Cardiac muscle cell (in vitro differentiated cells and primary cell): ENCODE measurements around the gene ELAVL2. TPM values are rescaled to one million over a fixed set of nuclear protein-coding genes. Genes with fewer than 3 reads are reported as not detected.

Source experiments
- DNase-seq, 2 donors: peaks; one replicate each; pipeline versions ENCODE4 v3.0.0 to v3.0.0-alpha.2; 2010 to 2017; ENCODE audit warnings: low read depth in 1 of 2, low spot score in 1 of 2
- H3K27ac ChIP-seq: fragments of 200-600 bp; sonication (generic); 2 replicates; pipeline ENCODE4 v1.5.1; 2016
- H3K27me3 ChIP-seq: fragments of 200-600 bp; sonication (generic); 2 replicates; pipeline ENCODE4 v1.6.0; 2016; ENCODE audit warnings: control low read depth
- H3K36me3 ChIP-seq: fragments of 200-600 bp; sonication (generic); 2 replicates; pipeline ENCODE4 v1.5.1; 2016; ENCODE audit warnings: control low read depth
- H3K4me1 ChIP-seq: fragments of 200-600 bp; sonication (generic); 2 replicates; pipeline ENCODE4 v1.8.1; 2017; ENCODE audit warnings: low read depth, mild to moderate bottlenecking, mixed run types
- H3K4me3 ChIP-seq: fragments of 200-600 bp; sonication (generic); 2 replicates; pipeline ENCODE4 v1.5.1; 2016; ENCODE audit warnings: mild to moderate bottlenecking
- H3K9me3 ChIP-seq: fragments of 200-600 bp; sonication (generic); 2 replicates; pipeline ENCODE4 v1.5.1; 2017; ENCODE audit warnings: low read depth, mild to moderate bottlenecking, control low read depth
- polyA plus RNA-seq: library from polyadenylated mRNA; unstranded; fragments of >200 nt; fragmentation: Nextera tagmentation; extraction: Ambion mirVana; gene quantifications from 2 replicates; pipeline ENCODE4 v1.2.1, GENCODE V29; 2016
- total RNA-seq: library from RNA; depleted of rRNA; stranded (reverse); fragments of >200 nt; gene quantifications from 2 replicates; pipeline ENCODE4 v1.2.3, GENCODE V29; 2016
- TF ChIP-seq, protein P1 (sequence below): IDR thresholded peaks from 2 replicates; pipeline ENCODE4 v1.5.1; 2012; ENCODE audit warnings: low read depth, mild to moderate bottlenecking, low read length

ELAVL2 gene
- total and polyA plus RNA-seq, 2 experiments from 2014 or later, result 3.2 to 11.2 TPM

DNA sequence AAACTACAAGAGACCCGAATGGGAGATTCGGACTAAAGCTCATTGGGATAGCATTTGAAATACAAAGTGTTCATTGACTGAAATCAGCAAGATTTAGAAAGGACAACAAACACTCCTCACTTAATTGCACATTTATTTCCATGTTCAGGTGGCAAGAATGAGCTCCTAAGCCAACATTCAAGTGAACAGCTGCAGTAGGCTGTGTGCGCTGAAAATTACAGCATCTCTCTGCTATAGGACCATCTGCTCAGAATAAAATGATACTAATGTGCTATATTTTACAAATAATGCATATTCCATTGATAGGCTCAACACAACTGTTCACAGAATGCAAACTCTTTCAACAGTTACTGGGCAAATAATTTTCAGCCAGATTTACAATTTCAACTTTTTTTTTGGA lies 61.8 kb downstream of the ELAVL2 start:
- DNase-seq, result no peak
- Histone ChIP-seq H3K9me3 (no peaks in the 10 kb centered on the region), H3K4me1 (peaks cover 53% of the 10 kb centered on the region), H3K27ac (no peak overlapping the region), H3K4me3 (no peak overlapping the region), H3K36me3 (no peaks in the 10 kb centered on the region), H3K27me3 (no peaks in the 10 kb centered on the region)
- TF ChIP-seq, protein P1, sequence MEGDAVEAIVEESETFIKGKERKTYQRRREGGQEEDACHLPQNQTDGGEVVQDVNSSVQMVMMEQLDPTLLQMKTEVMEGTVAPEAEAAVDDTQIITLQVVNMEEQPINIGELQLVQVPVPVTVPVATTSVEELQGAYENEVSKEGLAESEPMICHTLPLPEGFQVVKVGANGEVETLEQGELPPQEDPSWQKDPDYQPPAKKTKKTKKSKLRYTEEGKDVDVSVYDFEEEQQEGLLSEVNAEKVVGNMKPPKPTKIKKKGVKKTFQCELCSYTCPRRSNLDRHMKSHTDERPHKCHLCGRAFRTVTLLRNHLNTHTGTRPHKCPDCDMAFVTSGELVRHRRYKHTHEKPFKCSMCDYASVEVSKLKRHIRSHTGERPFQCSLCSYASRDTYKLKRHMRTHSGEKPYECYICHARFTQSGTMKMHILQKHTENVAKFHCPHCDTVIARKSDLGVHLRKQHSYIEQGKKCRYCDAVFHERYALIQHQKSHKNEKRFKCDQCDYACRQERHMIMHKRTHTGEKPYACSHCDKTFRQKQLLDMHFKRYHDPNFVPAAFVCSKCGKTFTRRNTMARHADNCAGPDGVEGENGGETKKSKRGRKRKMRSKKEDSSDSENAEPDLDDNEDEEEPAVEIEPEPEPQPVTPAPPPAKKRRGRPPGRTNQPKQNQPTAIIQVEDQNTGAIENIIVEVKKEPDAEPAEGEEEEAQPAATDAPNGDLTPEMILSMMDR, result no peak

DNA sequence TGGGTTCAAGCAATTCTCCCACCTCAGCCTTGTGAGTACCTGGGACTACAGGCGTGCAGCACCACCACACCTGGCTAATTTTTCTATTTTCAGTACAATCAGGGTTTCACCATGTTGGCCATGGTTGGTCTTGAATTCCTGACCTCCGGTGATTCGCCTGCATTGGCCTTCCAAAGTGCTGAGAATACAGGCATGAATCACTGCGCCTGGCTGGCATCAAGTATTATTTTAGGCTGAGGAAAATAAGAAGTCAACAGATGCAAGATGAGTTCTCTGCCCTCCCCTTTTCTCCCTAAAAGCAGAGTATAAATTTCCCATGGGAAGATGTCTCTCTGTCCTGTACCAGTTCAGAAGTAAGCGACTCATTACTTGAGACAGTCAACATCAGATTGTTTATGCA lies 71.5 kb downstream of the ELAVL2 start:
- no peak for DNase-seq
- Histone ChIP-seq H3K9me3 (no peaks in the 10 kb centered on the region), H3K4me1 (peaks cover 12% of the 10 kb centered on the region), H3K27ac (no peak overlapping the region), H3K4me3 (no peak overlapping the region), H3K27me3 (no peaks in the 10 kb centered on the region), H3K36me3 (no peaks in the 10 kb centered on the region)
- TF ChIP-seq, protein P1, result no peak

DNA sequence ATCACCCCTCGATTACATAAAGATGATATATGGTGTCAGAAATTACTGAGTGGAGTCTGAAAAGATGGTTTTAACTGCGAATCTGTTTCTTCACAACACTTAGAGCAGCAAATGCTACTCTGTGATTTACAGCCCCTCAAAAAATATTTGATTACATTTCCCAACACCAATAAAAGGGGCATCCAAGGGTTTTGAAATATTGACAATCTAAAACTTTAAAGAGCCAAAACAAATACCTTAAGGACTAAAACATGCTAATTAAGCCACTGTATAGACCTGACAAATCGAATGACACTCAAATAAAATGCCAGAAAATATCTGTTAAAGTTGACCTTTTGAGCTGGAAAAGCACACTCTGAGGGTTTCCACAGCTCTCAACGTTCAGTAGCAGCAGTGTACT lies 73.2 kb downstream of the ELAVL2 start:
- no peaks in the 10 kb centered on the region for H3K27me3 ChIP-seq
- H3K36me3 ChIP-seq, result no peaks in the 10 kb centered on the region
- DNase-seq, result no peak
- TF ChIP-seq, protein P1, result no peak
- H3K27ac ChIP-seq, result no peak overlapping the region
- H3K9me3 ChIP-seq, result no peaks in the 10 kb centered on the region
- no peak overlapping the region for H3K4me3 ChIP-seq
- peaks cover 17% of the 10 kb centered on the region for H3K4me1 ChIP-seq

DNA sequence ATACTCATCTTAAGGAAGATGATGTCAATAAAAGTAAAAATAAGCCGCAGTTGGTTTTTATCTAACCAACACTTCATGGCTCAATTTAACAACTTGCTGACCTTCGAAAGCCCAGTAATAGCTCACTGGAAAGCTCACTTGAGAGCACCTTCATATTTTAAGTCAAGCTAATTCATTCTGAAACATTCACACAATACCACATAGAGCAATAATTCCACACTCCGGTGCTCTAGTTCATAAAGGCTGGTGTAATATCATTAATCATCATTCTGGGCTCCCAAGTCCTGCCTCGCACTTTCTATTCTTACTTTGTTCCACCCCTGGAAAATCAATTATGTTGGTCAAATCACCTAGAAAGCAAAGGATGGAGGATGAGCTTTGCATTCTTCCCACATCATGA lies 74.4 kb downstream of the ELAVL2 start:
- Histone ChIP-seq H3K4me3 (no peak overlapping the region), H3K9me3 (no peaks in the 10 kb centered on the region), H3K4me1 (peaks cover 23% of the 10 kb centered on the region), H3K36me3 (no peaks in the 10 kb centered on the region), H3K27ac (no peak overlapping the region), H3K27me3 (no peaks in the 10 kb centered on the region)
- DNase-seq, result no peak
- TF ChIP-seq, protein P1, result no peak

DNA sequence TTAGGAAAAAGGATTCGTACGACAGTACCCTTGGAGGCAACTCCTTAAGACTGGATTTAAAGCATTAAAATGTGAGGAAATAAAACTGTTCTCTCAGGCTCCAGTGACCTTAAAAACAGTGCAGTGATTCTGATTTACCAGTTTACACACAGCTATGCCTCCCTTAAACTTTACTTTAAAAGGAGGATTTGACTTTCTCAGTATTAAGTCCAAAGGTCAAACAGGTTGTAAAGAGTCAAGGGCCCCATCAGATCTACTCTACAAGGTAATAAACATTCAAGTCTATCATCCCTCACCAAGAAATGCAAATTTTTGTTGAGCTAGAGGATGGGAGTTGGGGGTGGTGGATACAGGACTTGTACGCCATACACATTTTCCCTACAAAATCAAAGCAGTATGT lies 75.2 kb downstream of the ELAVL2 start:
- no peaks in the 10 kb centered on the region for H3K9me3 ChIP-seq
- H3K27me3 ChIP-seq, result no peaks in the 10 kb centered on the region
- H3K27ac ChIP-seq, result no peak overlapping the region
- H3K4me1 ChIP-seq, result peaks cover 23% of the 10 kb centered on the region
- no peaks in the 10 kb centered on the region for H3K36me3 ChIP-seq
- DNase-seq, result no peak
- TF ChIP-seq, protein P1, result no peak
- no peak overlapping the region for H3K4me3 ChIP-seq
